Posterior vena cava (tissue), 2 donors: ENCODE measurements around the gene ZNF112. TPM values are rescaled to one million over a fixed set of nuclear protein-coding genes. Genes with fewer than 3 reads are reported as not detected.

Experiments used
- DNase-seq: peaks from one replicate; pipeline ENCODE4 v3.0.0-alpha.2; 2020; ENCODE audit warnings: low spot score
- intact Hi-C, 2 donors: fragments of 100-400 bp; cut with DNase I; formaldehyde crosslinking; loops; one replicate each; pipeline versions ENCODE4 v1.14.1 to v1.14.2; 2022 to 2023
- total RNA-seq, 2 donors: library from RNA; stranded (reverse); fragmentation: NEBNext Ultra II Directional; extraction: Animal tissue kit (Norgen Biotek cat#: 25700); gene quantifications; one replicate each; pipeline ENCODE4 v1.2.1, GENCODE V29; 2021
- donor health status: DM: yes; HTN: yes; CAD: no.
- donor health status: DM: yes; HTN: yes; CAD: no.

Gene ZNF112
- total RNA-seq, 2 donors from 2014 or later, result 5.2 to 7.9 TPM

DNA sequence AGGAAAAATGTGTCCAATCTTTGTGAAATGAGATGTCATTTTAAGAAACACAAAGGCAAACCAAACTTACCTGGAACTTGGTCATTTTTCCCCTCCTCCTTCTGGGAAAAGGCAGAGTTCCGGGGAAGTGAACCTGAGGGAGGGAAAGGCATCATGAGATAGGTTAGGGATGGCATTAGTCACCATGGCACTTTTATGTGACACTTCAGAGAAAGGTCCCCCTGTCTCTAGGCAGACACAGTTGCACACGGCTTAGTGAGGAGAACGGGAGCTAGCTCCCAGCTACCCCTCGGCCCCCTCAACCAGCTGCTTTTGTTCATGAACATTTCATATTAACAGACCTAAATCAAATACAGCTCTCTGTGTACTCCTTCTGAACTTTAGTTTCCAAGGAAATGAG, 53.2 kb downstream of the ZNF112 start:
- no peak for DNase-seq
- intact Hi-C loops, result no loop called here

DNA sequence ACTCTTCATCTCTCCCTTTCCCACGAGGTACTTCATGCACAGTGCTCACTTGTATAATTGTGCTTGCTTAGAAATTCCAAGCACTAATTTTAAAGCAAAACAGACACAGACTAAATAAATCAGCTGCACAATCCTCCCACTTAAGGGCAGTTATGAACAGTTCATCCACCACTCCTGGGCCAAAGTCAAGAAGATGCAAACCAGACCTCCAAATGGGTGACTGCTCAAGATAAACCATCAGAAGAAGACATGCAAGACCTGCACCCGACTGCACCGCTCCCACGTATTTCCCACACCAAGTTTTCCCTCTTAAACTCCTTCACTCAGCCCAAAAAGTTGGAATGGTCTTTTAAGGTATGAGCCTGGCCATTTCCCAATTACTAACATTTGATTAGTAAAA, 71.5 kb downstream of the ZNF112 start:
- DNase-seq, result no peak
- intact Hi-C loops, result no loop called here

DNA sequence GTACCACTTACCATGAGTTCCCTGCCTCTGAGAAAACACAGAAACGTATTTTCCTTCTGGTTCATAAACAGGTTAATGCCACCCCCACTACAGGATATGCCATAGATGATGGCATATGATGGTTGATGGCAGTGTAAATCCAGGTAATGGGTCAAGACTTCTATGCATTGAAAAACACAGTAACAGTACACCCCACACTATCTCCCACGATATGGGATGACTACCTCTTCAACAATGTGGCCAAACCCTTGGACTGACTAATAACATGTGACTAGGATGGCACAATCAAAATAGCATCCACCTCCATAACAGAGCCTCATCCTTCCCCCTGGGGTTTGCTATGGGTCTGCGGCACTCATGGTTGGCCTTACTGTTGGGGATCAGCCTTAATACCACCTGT, 73.6 kb downstream of the ZNF112 start:
- intact Hi-C loops, result no loop called here
- no peak for DNase-seq

DNA sequence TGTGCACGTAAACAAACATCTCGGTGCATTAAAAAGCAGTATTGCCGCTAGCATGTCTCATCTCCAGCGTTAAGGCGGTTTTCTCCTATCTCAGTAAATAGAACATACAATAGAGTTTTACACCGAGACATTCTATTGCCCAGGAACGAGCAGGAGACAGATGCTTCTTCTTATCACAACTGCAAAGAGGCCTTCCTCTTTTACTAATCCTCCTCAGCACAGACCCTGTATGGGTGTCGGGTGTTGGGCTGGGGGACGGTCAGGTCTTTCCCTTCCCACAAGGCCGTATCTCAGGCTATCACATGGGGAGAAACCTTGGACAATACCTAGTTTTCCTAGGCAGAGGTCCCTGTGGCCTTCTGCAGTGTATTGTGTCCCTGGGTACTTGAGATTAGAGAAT, 75.6 kb downstream of the ZNF112 start:
- intact Hi-C loops, result no loop called here
- no peak for DNase-seq

DNA sequence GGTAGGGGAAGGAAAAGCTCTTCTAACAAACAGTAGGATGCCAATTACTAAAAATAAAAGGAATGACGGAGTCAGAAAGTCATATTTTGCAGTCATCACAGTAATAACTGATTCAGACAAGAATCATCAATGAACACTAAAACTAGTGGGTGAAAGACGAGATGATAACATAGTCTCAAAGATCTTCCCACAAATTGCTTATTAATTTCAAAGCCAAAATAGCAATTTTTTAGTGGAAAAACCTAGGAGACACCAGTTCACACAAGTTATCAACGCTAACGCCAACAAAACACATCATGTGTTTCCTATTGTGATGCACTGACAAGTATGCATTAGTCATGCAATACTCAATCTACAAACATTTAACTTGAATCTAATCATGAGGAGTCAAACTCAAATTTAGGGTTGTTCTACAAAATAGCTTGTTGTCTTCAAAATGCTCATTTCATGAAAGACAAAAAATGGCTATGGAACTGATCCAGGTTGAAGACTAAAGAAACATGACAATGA, 78.2 kb downstream of the ZNF112 start:
- DNase-seq, result no peak
- intact Hi-C loops, result loop anchor here in 1 of 2 donors (10.0 kb wide), 1 partner anchor 417 kb away; the partner anchor contains the start of gene CEACAM16

DNA sequence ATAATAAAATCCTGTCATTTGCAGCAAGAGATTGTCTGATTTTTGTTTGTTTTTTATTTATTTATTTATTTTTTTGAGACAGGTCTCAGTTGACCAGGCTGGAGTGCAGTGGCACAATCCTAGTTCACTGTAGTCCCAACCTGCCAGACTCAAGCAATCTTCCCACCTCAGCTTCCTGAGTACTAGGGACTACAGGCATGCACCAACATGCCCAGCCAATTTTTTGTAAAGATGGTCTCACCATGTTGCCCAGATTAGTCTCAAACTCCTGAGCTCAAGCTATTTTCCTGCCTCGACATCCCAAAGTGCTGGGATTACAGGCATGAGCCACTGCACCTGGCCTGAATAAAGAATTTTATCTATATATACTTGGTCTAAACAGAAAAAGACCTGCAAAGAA, 79.1 kb downstream of the ZNF112 start:
- intact Hi-C loops, result loop anchor here in 1 of 2 donors (10.0 kb wide), 1 partner anchor 417 kb away; the partner anchor contains the start of gene CEACAM16
- DNase-seq, result no peak

Other genes starting within 250 kb of the ZNF112 start
- gene ZNF225, start 243.3 kb downstream of the ZNF112 start, total RNA-seq, result 1 to 10 TPM; 3.5 to 6.0 TPM
- 10 to 100 TPM in 1 of 2 donors, 1 to 10 TPM in 1; 9.4 to 10.0 TPM for gene ZNF234, start 215.1 kb downstream of the ZNF112 start, total RNA-seq
- 10 to 100 TPM; 15.8 to 19.8 TPM for gene ZNF226, start 191.6 kb downstream of the ZNF112 start, total RNA-seq
- gene ZNF227, start 144.1 kb downstream of the ZNF112 start, total RNA-seq, result 10 to 100 TPM; 13.2 to 14.6 TPM
- under 1 TPM; 0.19 to 0.28 TPM for gene ZNF233, start 96.8 kb downstream of the ZNF112 start, total RNA-seq
- gene ZNF235, start 51.7 kb downstream of the ZNF112 start, total RNA-seq, result 1 to 10 TPM; 3.6 to 5.7 TPM
- 1 to 10 TPM; 2.5 to 4.2 TPM for gene ZNF285, start 44.9 kb upstream of the ZNF112 start, total RNA-seq
- 1 to 10 TPM; 3.4 to 4.6 TPM for gene ZNF229, start 91.8 kb upstream of the ZNF112 start, total RNA-seq
- 1 to 10 TPM; 5.7 to 6.8 TPM for gene ZNF180, start 143.8 kb upstream of the ZNF112 start, total RNA-seq
- not detected for gene CEACAM20, start 173.0 kb upstream of the ZNF112 start, total RNA-seq